K562 (cell line): Measurements from ENCODE around the gene GNL3. TPM values are rescaled to one million over a fixed set of nuclear protein-coding genes. Genes with fewer than 3 reads are reported as not detected.
A peak's percentile ranks its signal among the peaks of the same experiment; 100 is the strongest.

ENCODE experiments used
- CCNT2 ChIP-seq: IDR thresholded peaks from 2 replicates; pipeline ENCODE4 v1.6.1; 2011; ENCODE audit warnings: borderline replicate concordance, low read depth, mild to moderate bottlenecking, moderate library complexity, mixed read lengths, low read length; ENCODE audit not compliant: insufficient read length; ENCODE audit errors: extremely low read depth
- CHAMP1 ChIP-seq: fragments of 450-650 bp; IDR thresholded peaks from 2 replicates; pipeline ENCODE4 v1.6.1; 2016; ENCODE audit warnings: mild to moderate bottlenecking
- CTCF ChIP-seq, 3 experiments: IDR thresholded peaks in 2 of 3; conservative IDR thresholded peaks in 1 of 3; 2 replicates each; pipeline ENCODE4 v1.5.1; 2011 to 2012; ENCODE audit warnings: low read length in 3 of 3, mild to moderate bottlenecking in 3 of 3, control low read depth in 2 of 3, improper control_type of control experiment in 1 of 3, inconsistent platforms in 1 of 3, low read depth in 1 of 3, mixed read lengths in 1 of 3, moderate library complexity in 1 of 3; ENCODE audit not compliant: insufficient read depth in 2 of 3
- ELF1 ChIP-seq: fragments of 200-800 bp; sonication (Bioruptor generic); IDR thresholded peaks from 2 replicates; pipeline ENCODE4 v1.6.1; 2016; ENCODE audit warnings: missing genetic modification characterization, missing compliant biosample characterization
- HDGF ChIP-seq: fragments of 450-650 bp; IDR thresholded peaks from 2 replicates; pipeline ENCODE4 v1.6.1; 2016
- HNRNPLL ChIP-seq: fragments of 200-400 bp; formaldehyde crosslinking; IDR thresholded peaks from 2 replicates; pipeline ENCODE4 v1.6.1; 2017; ENCODE audit warnings: low read length, low read depth, mild to moderate bottlenecking; ENCODE audit not compliant: poor library complexity, severe bottlenecking
- L3MBTL2 ChIP-seq: fragments of 450-650 bp; IDR thresholded peaks from 2 replicates; pipeline ENCODE4 v1.6.1; 2016; ENCODE audit warnings: mild to moderate bottlenecking, moderate library complexity
- MITF ChIP-seq: IDR thresholded peaks from 2 replicates; pipeline ENCODE4 v1.6.1; 2014; ENCODE audit warnings: antibody characterized with exemption
- MYC ChIP-seq, 2 experiments: fragments of 250-450 bp in 1 of 2; sonication (Bioruptor Pico) in 1 of 2; IDR thresholded peaks; 2 replicates each; pipeline versions ENCODE4 v1.5.1 to v1.6.1; 2012 to 2021; ENCODE audit warnings: low read depth in 2 of 2, borderline replicate concordance in 1 of 2, improper control_type of control experiment in 1 of 2, low read length in 1 of 2, mild to moderate bottlenecking in 1 of 2, moderate library complexity in 1 of 2
- PML ChIP-seq: IDR thresholded peaks from 2 replicates; pipeline ENCODE4 v1.6.1; 2012; ENCODE audit warnings: low read length, inconsistent platforms
- PREB ChIP-seq: sonication (generic); formaldehyde crosslinking; IDR thresholded peaks from 2 replicates; pipeline ENCODE4 v1.8.1; 2023; ENCODE audit warnings: mild to moderate bottlenecking, missing genetic modification reagents
- SMAD2 ChIP-seq: fragments of 150-350 bp; IDR thresholded peaks from 2 replicates; pipeline ENCODE4 v1.6.1; 2014; ENCODE audit warnings: low read depth, mild to moderate bottlenecking, low read length
- SRSF7 ChIP-seq: fragments of 200-400 bp; formaldehyde crosslinking; optimal IDR thresholded peaks from 2 replicates; pipeline ENCODE3; 2017; ENCODE audit warnings: mild to moderate bottlenecking, low read depth, low read length
- TAF7 ChIP-seq: fragments of 450-650 bp; IDR thresholded peaks from 2 replicates; pipeline ENCODE4 v1.6.1; 2016; ENCODE audit warnings: missing genetic modification characterization, missing compliant biosample characterization
- U2AF2 ChIP-seq: fragments of 200-400 bp; formaldehyde crosslinking; optimal IDR thresholded peaks from 2 replicates; pipeline ENCODE3; 2017; ENCODE audit warnings: low read depth, mild to moderate bottlenecking, low read length
- ZFX ChIP-seq: sonication (generic); formaldehyde crosslinking; IDR thresholded peaks from 2 replicates; pipeline ENCODE4 v1.8.0; 2022; ENCODE audit warnings: mild to moderate bottlenecking, missing genetic modification reagents, moderate library complexity
- ZNF639 ChIP-seq, 2 experiments: fragments of 200-800 bp in 1 of 2; sonication (Bioruptor generic) in 1 of 2; sonication (generic) in 1 of 2; formaldehyde crosslinking in 1 of 2; IDR thresholded peaks in 1 of 2; conservative IDR thresholded peaks in 1 of 2; 2 replicates each; pipeline versions ENCODE4 v1.5.0 to v1.6.1; 2016 to 2020; ENCODE audit warnings: missing compliant biosample characterization in 1 of 2, missing genetic modification characterization in 1 of 2, missing genetic modification reagents in 1 of 2
- polyA plus RNA-seq, 8 experiments: library from polyadenylated mRNA; depleted of rRNA in 4 of 8; stranded (reverse) in 5 of 8; unstranded in 3 of 8; fragments of >200 nt; fragmentation: Nextera tagmentation in 2 of 8; fragmentation: Illumina TruSeq in 1 of 8; extraction: Ambion mirVana in 2 of 8; extraction: Trizol in 1 of 8; gene quantifications; 2 replicates each; pipeline versions ENCODE4 v1.2.1 to v1.2.3, GENCODE V29; 2011 to 2014; ENCODE audit warnings: inconsistent platforms in 1 of 8, missing spikeins in 1 of 8
- total RNA-seq, 7 experiments: library from RNA; depleted of rRNA in 6 of 7; stranded (reverse); fragments of >200 nt in 6 of 7; fragmentation: Illumina TruSeq in 2 of 7; extraction: Trizol in 2 of 7; gene quantifications; 2 replicates each; pipeline versions ENCODE4 v1.2.1 to v1.2.3, GENCODE V29; 2011 to 2021; ENCODE audit warnings: low replicate concordance in 1 of 7

Gene GNL3
- total and polyA plus RNA-seq, 9 of the 15 experiments (the other 6 are each of a cell fraction or from before 2014, with no cell fraction given), result 132 to 313 (median 220) TPM

- TF ChIP-seq CTCF (IDR thresholded peaks at IDR 0.05 in 2 of 3, conservative IDR thresholded peaks at IDR 0.05 in 1 of 3; ENCODE audit: insufficient read depth in 2 of 3, low read depth in 1 of 3, low read length in 3 of 3) (no peak), MYC (IDR thresholded peaks at IDR 0.05; ENCODE audit: low read depth, low read length) (peak; percentile 99), MYC (CRISPR knock-in tag; IDR thresholded peaks at IDR 0.05; ENCODE audit: borderline replicate concordance, low read depth) (peak; percentile 98), MITF (peak; percentile 30; the same call in 1 of the 2 replicates), HDGF (no peak), L3MBTL2 (peak; percentile 73), CCNT2 (peak; percentile 79), SMAD2 (no peak), TAF7 (peak; percentile 87), ZNF639 (CRISPR knock-in tag; conservative IDR thresholded peaks at IDR 0.05 in 1 of 2, IDR thresholded peaks at IDR 0.05 in 1 of 2) (peak in 1 of 2 experiments; percentile 99; a peak in 2 of 4 replicates), ZFX (CRISPR knock-in tag) (peak; percentile 84), SRSF7 (no peak), PREB (CRISPR knock-in tag) (no peak), U2AF2 (no peak), HNRNPLL (peak; percentile 98), ELF1 (peak; percentile 58; the same call in 1 of the 2 replicates), CHAMP1 (no peak), PML (peak; percentile 42; the same call in 1 of the 2 replicates)
These were observed at the start of gene GNL3, which contains the start of gene PBRM1 (continued) for GRCh38 chr3:52685709-52686691.
